ENCODE data around the gene HIVEP3. TPM values are rescaled to one million over a fixed set of nuclear protein-coding genes. Genes with fewer than 3 reads are reported as not detected.

The HIVEP3 gene
- total and polyA plus RNA-seq, 2 donors (not counting 1 experiment from before 2014, with no cell fraction given), result 2.0 to 5.1 TPM

DNA sequence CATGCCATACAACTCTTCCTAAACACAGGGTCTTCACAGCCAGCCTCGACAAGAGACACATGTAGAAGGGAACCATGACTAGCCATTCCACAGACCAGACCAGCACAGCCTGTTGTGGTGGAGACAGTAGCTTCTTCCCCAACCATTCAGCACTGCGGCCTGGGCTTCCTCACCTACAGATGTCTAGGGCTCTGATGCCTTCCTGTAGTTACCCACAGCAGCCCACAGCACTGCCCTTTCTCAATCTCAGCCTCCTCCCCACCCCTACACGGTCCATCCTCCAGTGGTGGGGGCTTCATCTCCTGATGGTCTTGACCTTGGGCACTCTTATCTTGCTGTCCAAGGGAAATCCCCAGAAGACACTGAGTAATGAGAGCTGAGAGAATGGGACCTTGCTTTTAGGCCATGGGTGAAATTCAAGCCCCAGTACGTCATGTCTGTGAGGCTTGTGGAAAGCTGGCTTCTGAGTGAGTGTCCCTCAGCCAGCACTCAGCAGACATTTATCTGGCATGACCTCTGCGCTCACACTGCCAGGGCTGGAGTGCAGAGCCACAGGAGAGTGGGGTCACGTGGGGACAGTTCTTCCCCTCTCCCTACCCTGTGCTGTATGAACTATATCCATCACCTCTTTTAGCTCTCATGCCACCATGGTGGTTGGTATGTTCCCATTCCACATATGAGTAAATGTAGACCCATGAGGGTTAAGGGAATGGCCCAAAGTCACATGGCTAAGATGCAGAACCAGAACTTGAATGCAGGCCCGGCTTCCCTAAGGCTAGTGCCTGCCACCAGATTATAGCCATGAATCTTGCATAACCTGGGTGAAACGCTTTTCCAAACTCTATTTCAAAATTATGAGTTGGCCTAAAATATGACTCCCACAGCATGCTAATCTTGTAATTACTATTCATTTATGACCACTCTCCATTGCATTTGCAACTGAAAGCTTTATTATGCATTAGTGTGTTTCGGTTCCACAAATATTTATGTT lies 104.7 kb downstream of the HIVEP3 start:
- no peak overlapping the region for H3K27ac ChIP-seq (ENCODE audit: low read length in 2 of 2)
- H3K9me3 ChIP-seq (ENCODE audit: control extremely low read depth in 1 of 3, control insufficient read depth in 2 of 3, insufficient read depth in 1 of 3, low read length in 2 of 3), result no peaks in the 10 kb centered on the region
- Mint-ChIP-seq H3K4me1 (peaks cover 28% of the 10 kb centered on the region), H3K4me3 (no peak overlapping the region), H3K27ac (no peak overlapping the region), H3K9me3 (ENCODE audit: insufficient read depth) (no peaks in the 10 kb centered on the region), H3K27me3 (no peaks in the 10 kb centered on the region)
- no peak overlapping the region for H3K4me3 ChIP-seq (ENCODE audit: control extremely low read depth in 1 of 5, extremely low read depth in 1 of 5, insufficient read depth in 1 of 5, low read depth in 2 of 5, low read length in 4 of 5)
- H3K27me3 ChIP-seq (replicated peaks in 1 of 4; ENCODE audit: control extremely low read depth in 1 of 4, control insufficient read depth in 3 of 4, insufficient read depth in 4 of 4, low read length in 3 of 4), result no peaks in the 10 kb centered on the region
- H4K20me1 ChIP-seq (ENCODE audit: control insufficient read depth, insufficient read depth, low read length, poor library complexity, severe bottlenecking), result no peaks in the 10 kb centered on the region
- DNase-seq, result no peak
- H3K4me2 ChIP-seq (replicated peaks; ENCODE audit: low read depth, low read length, poor library complexity, severe bottlenecking), result no peak overlapping the region
- H3K4me1 ChIP-seq (ENCODE audit: control insufficient read depth in 2 of 2, insufficient read depth in 2 of 2, low read length in 2 of 2), result peaks cover 16 to 26% of the 10 kb centered on the region in 2 donors
- no peak for ATAC-seq (ENCODE audit: low read depth)
- ChIA-PET POLR2A (no interaction called here), CTCF (interaction anchor here (1.0 kb wide), 1 partner anchor 9 kb away, joined by 4 read pairs; no protein-coding TSS in a partner anchor)
- no peaks in the 10 kb centered on the region for H3K79me2 ChIP-seq (ENCODE audit: control insufficient read depth, insufficient read depth, low read length)
- TF ChIP-seq, protein P1, sequence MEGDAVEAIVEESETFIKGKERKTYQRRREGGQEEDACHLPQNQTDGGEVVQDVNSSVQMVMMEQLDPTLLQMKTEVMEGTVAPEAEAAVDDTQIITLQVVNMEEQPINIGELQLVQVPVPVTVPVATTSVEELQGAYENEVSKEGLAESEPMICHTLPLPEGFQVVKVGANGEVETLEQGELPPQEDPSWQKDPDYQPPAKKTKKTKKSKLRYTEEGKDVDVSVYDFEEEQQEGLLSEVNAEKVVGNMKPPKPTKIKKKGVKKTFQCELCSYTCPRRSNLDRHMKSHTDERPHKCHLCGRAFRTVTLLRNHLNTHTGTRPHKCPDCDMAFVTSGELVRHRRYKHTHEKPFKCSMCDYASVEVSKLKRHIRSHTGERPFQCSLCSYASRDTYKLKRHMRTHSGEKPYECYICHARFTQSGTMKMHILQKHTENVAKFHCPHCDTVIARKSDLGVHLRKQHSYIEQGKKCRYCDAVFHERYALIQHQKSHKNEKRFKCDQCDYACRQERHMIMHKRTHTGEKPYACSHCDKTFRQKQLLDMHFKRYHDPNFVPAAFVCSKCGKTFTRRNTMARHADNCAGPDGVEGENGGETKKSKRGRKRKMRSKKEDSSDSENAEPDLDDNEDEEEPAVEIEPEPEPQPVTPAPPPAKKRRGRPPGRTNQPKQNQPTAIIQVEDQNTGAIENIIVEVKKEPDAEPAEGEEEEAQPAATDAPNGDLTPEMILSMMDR (IDR thresholded peaks at IDR 0.05), result no peak
- TF ChIP-seq EZH2 (IDR thresholded peaks at IDR 0.05; ENCODE audit: borderline replicate concordance, insufficient read depth, low read depth, low read length, poor library complexity, severe bottlenecking), result no peak
- no peak overlapping the region for H2AFZ ChIP-seq (ENCODE audit: insufficient read depth, low read depth, low read length, poor library complexity, severe bottlenecking)
- H3K36me3 ChIP-seq (replicated peaks in 1 of 2; ENCODE audit: control extremely low read depth in 1 of 2, control insufficient read depth in 1 of 2, extremely low read depth in 1 of 2, insufficient read depth in 2 of 2, low read length in 1 of 2), result no peaks in the 10 kb centered on the region
- 100% methylated on average over 1 of the region's 9 CpGs for WGBS (ENCODE audit: insufficient coverage)
- intact Hi-C loops (cut with micrococcal nuclease), result no loop called here
- H3K9ac ChIP-seq (ENCODE audit: low read length), result no peak overlapping the region

DNA sequence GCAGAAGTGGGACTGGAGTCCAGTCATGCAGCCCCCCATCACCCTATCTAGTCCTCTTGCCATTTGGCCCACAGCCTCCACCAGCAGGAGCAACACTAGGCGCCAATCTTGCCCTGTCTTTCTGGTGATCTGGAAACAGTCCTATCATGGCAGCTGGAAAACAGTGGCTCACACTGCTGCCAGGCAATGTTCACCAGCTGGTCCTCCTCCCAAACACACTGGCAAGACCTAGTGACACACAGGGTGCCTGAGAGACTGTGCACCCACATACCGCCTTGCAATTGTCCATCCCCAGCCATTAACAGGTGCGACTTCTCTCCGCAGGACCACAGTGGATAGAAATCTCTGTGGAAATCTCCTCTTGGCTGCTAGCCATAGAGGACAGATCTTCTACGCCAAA lies 105.5 kb downstream of the HIVEP3 start:
- no peaks in the 10 kb centered on the region for H3K27me3 ChIP-seq (replicated peaks in 1 of 4; ENCODE audit: control extremely low read depth in 1 of 4, control insufficient read depth in 3 of 4, insufficient read depth in 4 of 4, low read length in 3 of 4)
- 96% methylated on average over 4 of the region's 5 CpGs for WGBS (ENCODE audit: insufficient coverage)
- no peak overlapping the region for H2AFZ ChIP-seq (ENCODE audit: insufficient read depth, low read depth, low read length, poor library complexity, severe bottlenecking)
- no peaks in the 10 kb centered on the region for H4K20me1 ChIP-seq (ENCODE audit: control insufficient read depth, insufficient read depth, low read length, poor library complexity, severe bottlenecking)
- DNase-seq (no peak), ATAC-seq (ENCODE audit: low read depth) (no peak)
- no peaks in the 10 kb centered on the region for H3K79me2 ChIP-seq (ENCODE audit: control insufficient read depth, insufficient read depth, low read length)
- H3K4me3 Mint-ChIP-seq, result no peak overlapping the region
- H3K36me3 ChIP-seq (replicated peaks in 1 of 2; ENCODE audit: control extremely low read depth in 1 of 2, control insufficient read depth in 1 of 2, extremely low read depth in 1 of 2, insufficient read depth in 2 of 2, low read length in 1 of 2), result no peaks in the 10 kb centered on the region
- H3K27ac ChIP-seq (ENCODE audit: low read length in 2 of 2), result no peak overlapping the region
- intact Hi-C loops (cut with micrococcal nuclease), result no loop called here
- H3K4me1 ChIP-seq (ENCODE audit: control insufficient read depth in 2 of 2, insufficient read depth in 2 of 2, low read length in 2 of 2), result peaks cover 16 to 26% of the 10 kb centered on the region in 2 donors
- no peak overlapping the region for H3K9ac ChIP-seq (ENCODE audit: low read length)
- no peak overlapping the region for H3K4me2 ChIP-seq (replicated peaks; ENCODE audit: low read depth, low read length, poor library complexity, severe bottlenecking)
- ChIA-PET POLR2A (no interaction called here), CTCF (interaction anchor here (0.5 kb wide), 1 partner anchor 23 kb away, joined by 3 read pairs; no protein-coding TSS in a partner anchor)
- no peak overlapping the region for H3K27ac Mint-ChIP-seq
- no peaks in the 10 kb centered on the region for H3K27me3 Mint-ChIP-seq
- H3K9me3 ChIP-seq (ENCODE audit: control extremely low read depth in 1 of 3, control insufficient read depth in 2 of 3, insufficient read depth in 1 of 3, low read length in 2 of 3), result no peaks in the 10 kb centered on the region
- H3K4me1 Mint-ChIP-seq, result peaks cover 29% of the 10 kb centered on the region
- H3K4me3 ChIP-seq (ENCODE audit: control extremely low read depth in 1 of 5, extremely low read depth in 1 of 5, insufficient read depth in 1 of 5, low read depth in 2 of 5, low read length in 4 of 5), result no peak overlapping the region
- TF ChIP-seq, protein P1 (IDR thresholded peaks at IDR 0.05), result no peak
- TF ChIP-seq EZH2 (IDR thresholded peaks at IDR 0.05; ENCODE audit: borderline replicate concordance, insufficient read depth, low read depth, low read length, poor library complexity, severe bottlenecking), result no peak
- no peaks in the 10 kb centered on the region for H3K9me3 Mint-ChIP-seq (ENCODE audit: insufficient read depth)
